ENCODE measurements around the gene LTV1. TPM values are rescaled to one million over a fixed set of nuclear protein-coding genes. Genes with fewer than 3 reads are reported as not detected.

Gene LTV1
- total and polyA plus RNA-seq, 9 of the 15 experiments (the other 6 are each of a cell fraction or from before 2014, with no cell fraction given) = 57.9 to 162 (median 119) TPM

GRCh38 chr6:143804835-143805239, 38.3 kb upstream of the LTV1 start (continued):
- TF ChIP-seq SMARCB1 (IDR thresholded peaks at IDR 0.05; ENCODE audit: insufficient read length, low read depth) = no peak
- no peak for TF ChIP-seq ZNF324 (CRISPR knock-in tag; IDR thresholded peaks at IDR 0.05)
- TF ChIP-seq SMARCA4 (IDR thresholded peaks at IDR 0.05) = peak; percentile 96
- 0 out of 2 replicates have a peak, but pooled peaks have one; percentile 19 for TF ChIP-seq MEF2A (IDR thresholded peaks at IDR 0.05; ENCODE audit: control insufficient read depth, low read depth, low read length)
- no peak for TF ChIP-seq ZHX1 (conservative IDR thresholded peaks at IDR 0.05; ENCODE audit: low read length)
- TF ChIP-seq, protein P1, sequence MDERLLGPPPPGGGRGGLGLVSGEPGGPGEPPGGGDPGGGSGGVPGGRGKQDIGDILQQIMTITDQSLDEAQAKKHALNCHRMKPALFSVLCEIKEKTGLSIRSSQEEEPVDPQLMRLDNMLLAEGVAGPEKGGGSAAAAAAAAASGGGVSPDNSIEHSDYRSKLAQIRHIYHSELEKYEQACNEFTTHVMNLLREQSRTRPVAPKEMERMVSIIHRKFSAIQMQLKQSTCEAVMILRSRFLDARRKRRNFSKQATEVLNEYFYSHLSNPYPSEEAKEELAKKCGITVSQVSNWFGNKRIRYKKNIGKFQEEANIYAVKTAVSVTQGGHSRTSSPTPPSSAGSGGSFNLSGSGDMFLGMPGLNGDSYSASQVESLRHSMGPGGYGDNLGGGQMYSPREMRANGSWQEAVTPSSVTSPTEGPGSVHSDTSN (CRISPR knock-in tag; IDR thresholded peaks at IDR 0.05; ENCODE audit: low read depth) = no peak
- TF ChIP-seq, protein P1 (tag; conservative IDR thresholded peaks at IDR 0.05; ENCODE audit: low read depth) = no peak
- peak; percentile 80 to 88 for TF ChIP-seq KDM1A (IDR thresholded peaks at IDR 0.05)
- no peak for TF ChIP-seq ZNF124 (CRISPR knock-in tag; IDR thresholded peaks at IDR 0.05)
- TF ChIP-seq UBTF (IDR thresholded peaks at IDR 0.05; ENCODE audit: borderline replicate concordance in 1 of 2, low read depth in 2 of 2, low read length in 2 of 2) = no peak
- TF ChIP-seq TCF3 (CRISPR knock-in tag; IDR thresholded peaks at IDR 0.05) = peak; percentile 84
- 0 out of 4 replicates have a peak, but pooled peaks of 1 of the 2 experiments have one; percentile 18 for TF ChIP-seq ARNT (IDR thresholded peaks at IDR 0.05)
- peak; percentile 76 for TF ChIP-seq CBFA2T2 (conservative IDR thresholded peaks at IDR 0.05)
- TF ChIP-seq TAL1 (IDR thresholded peaks at IDR 0.05) = peak; percentile 72
- peak; percentile 57 for TF ChIP-seq FOXM1 (IDR thresholded peaks at IDR 0.05; ENCODE audit: low read depth)
- TF ChIP-seq FOXM1 (CRISPR knock-in tag; IDR thresholded peaks at IDR 0.05; ENCODE audit: low read depth) = no peak
- TF ChIP-seq POLR2AphosphoS5 (IDR thresholded peaks at IDR 0.05; ENCODE audit: control insufficient read depth, insufficient read depth, low read depth, low read length) = peak; percentile 64; the same call in 1 of the 2 replicates
- 0 out of 2 replicates have a peak, but pooled peaks have one; percentile 5 for TF ChIP-seq ZNF41 (CRISPR knock-in tag; conservative IDR thresholded peaks at IDR 0.05)
- TF ChIP-seq CHD4 (IDR thresholded peaks at IDR 0.05; ENCODE audit: insufficient read depth, insufficient replicate concordance, low read depth, low read length, poor library complexity, severe bottlenecking) = peak; percentile 27
- TF ChIP-seq SMAD2 (IDR thresholded peaks at IDR 0.05; ENCODE audit: low read depth, low read length) = no peak
- TF ChIP-seq MAFF (IDR thresholded peaks at IDR 0.05; ENCODE audit: low read length) = no peak
- TF ChIP-seq ZNF699 (CRISPR knock-in tag; IDR thresholded peaks at IDR 0.05; ENCODE audit: insufficient replicate concordance) = peak; percentile 24
